NCI-H774 (cell line): ENCODE measurements around the gene GNB5.
"Not testable (repeated sequence)": the region's sequence is repeated elsewhere in the genome, so short reads cannot be mapped to it uniquely, and the experiment has no call there.

Experiments
- DNase-seq: peaks from one replicate; lab custom pipeline; 2025; lab: John Stamatoyannopoulos, UW

Gene GNB5

DNA sequence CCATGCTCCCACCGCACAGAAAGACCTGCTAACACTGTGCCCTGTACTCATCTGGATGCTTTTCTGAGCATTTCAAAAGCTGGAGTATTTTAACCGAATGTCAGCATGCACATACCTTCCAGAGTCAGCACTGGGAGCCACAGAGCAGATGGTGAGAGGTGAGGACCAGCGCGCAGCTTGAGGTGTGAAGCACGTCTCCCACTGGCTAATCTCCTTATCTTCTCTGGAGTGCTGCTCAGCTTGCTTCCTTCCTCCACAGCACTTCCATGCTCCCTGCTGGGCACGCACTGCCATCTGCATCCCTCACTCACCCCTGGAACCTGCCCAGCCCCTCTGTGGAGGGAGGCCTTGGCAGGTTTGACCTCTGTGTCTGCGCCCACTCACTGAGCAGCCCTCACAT lies at the start of gene GNB5:
Gene GNB5, minus strand, starts transcription at position 186 of the 400 bp plus-strand sequence. CDS start 6,716 bp downstream, outside the sequence.
- DNase-seq: no peak

DNA sequence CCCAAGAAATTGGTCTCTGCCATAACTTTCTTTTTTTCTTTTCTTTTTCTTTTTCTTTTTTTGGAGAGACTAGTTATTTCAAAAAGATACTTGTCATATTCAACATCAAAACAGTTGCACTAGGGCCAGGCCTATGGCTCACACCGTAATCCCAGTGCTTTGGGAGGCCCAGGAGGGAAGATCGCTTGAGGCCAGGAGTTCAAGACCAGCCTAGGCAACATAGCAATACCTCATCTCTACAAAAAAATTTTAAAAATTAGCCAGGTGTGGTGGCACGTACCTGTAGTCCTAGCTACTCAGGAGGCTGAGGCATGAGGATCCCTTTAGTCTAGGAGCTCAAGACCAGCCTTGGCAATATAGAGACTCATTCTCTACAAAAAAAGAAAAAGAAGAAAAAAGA lies 49.0 kb upstream of the GNB5 start:
- DNase-seq: no peak

DNA sequence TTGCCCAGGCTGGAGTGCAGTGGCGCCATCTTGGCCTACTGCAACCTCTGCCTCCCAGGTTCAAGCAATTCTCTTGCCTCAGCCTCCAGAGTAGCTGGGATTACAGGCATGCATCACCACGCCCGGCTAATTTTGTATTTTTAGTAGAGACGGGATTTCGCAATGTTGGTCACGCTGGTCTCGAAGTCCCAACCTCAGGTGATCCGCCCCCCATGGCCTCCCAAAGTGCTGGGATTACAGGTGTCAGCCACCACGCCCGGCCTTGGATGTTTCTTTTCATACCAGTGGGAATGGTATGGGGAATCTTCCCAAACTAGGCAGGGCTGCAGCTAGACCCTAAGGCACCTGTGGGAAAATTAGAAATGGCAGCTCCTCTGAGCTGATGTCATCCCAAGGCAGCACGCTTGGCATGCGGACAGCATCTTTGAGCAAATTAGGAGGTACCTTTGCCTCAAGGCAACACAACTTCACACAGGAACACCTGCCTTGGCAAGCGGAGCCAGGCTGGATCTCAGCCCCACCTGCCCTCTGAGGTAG lies 47.9 kb upstream of the GNB5 start:
- DNase-seq: not testable (repeated sequence)

DNA sequence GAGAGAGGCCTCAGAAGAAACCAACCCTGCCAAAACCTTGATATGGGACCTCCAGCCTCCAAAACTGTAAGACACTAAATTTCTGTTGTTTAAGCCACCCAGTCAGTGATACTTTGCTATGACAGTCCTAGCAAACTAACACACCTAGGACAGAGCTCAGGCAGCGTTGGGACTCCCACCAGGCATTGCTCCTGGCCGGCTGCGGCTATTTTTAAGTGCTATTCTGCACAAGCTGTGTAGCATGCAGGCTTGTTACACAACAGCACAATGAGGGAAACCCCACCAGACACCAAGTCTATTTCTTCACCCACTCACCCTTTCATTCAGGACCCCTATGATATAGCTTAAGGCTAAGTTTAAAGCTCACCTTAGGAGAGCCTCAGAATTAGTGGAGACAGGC lies 47.0 kb upstream of the GNB5 start:
- DNase-seq: no peak

DNA sequence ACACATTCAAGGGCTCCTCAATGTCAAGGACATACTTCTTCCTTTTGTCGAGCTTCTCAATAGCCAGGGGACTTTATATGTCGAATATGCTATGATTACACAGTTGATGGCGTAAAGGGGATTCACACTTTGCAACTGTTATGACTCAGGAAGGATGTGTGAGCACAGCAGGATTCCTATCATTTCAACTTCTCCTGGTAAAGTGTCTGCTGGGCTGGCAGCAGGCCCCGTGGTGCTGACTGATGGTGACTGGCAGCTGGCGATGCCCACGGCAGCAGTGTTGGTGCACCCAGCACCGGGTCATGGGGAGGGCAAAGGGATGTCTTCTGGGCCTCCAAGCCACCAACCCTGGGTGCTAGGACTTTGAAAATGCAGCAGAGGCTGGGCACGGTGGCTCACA lies 44.8 kb upstream of the GNB5 start:
- DNase-seq: no peak

DNA sequence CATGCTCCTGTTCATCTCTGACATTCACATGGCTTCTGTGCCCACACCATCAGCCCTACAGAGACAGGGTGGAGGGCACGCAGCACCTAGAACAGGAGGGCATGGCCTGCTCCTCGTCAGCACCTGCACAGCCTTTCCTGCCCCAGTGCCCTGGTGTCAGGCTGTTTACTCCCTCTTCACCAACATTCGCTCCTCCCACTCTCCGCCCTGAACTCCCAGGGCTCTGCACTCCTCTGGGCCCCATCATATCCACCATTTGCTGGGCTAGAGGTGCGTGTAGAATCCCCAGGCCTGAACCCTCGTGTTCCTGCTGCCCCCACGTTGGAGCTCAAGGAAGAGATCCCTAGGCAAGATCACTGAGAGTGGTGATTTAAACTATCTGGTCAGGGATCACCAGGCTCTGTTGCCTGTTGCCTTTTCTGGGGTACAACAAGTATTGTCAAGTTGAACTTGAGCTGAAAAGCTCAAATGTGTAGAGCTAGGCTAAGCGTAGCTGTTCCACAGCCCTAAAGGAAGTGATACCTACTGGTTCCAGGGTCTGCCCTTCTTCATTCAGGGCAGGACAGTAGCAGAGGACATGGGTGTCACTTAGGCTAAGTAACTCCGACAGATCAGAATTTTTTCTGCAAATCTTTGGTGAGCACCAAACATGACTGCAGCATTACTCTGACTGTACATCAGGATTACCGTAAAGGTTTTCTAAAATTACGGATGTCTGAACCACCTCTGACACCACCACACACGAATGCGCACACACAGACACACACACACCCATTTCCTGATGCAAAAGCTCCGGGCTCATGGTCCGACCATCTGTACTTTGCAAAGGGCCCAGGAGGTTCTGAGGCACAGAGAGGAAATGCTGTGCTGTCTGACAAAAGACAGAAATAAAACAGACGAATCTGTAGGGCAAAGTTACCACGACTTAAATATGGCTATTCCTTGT lies 43.7 kb upstream of the GNB5 start:
- no peak for DNase-seq

DNA sequence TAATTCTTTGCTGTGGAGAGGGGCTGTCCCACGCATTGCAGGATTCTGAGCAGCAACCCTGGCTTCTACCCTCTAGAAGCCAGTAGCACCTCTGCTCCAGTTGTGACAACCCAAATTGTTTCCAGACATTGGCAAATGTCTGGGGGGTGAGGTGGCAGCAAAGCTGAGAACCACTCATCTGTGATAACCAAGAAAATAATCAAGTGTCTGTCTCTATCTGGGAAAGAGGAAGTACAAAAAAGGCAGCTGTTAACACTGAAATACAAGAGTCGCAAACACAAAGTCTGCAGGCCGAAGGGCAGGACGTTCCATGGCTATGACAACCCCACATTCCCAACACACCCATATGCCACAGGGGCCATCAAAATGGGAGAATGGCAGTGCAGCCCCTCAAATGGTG lies 42.2 kb upstream of the GNB5 start:
- no peak for DNase-seq

DNA sequence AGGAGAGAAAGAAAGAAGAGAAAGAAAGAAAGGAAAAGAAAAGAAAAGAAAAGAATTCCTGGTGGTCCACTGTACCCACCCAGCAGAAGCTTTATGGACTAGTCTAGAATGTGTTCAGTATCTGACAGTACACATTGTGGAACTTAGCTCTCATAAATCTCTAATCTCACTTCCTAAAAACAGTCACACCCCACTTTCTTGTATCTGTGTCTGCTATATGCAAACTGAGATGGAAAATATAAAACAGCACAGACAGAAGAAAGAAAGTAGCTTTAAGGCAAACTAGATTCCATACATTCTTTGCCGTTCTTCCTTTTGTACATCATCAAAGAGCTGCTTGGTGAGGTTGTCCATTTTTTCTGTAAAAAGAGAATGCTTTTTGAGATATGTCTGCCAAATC lies 41.1 kb upstream of the GNB5 start:
- DNase-seq: no peak

DNA sequence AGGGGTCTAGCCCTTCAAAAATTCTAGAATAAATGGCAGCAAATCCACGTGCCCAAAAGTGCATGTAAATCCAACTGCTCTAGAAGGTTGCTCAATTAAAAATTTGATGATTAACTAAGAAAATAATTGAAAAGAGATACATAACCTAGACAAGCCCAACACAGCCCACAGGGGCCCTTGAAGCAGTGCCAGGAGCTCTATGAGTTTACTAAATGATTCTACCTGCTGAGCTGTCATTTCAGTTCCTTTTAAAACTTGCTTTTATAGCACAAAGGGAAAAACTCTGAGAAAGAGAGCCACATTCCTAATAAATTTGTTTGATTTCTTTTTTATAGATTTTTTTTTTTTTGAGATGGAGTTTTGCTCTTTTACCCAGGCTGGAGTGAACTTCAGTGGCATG lies 38.9 kb upstream of the GNB5 start:
- DNase-seq: no peak

DNA sequence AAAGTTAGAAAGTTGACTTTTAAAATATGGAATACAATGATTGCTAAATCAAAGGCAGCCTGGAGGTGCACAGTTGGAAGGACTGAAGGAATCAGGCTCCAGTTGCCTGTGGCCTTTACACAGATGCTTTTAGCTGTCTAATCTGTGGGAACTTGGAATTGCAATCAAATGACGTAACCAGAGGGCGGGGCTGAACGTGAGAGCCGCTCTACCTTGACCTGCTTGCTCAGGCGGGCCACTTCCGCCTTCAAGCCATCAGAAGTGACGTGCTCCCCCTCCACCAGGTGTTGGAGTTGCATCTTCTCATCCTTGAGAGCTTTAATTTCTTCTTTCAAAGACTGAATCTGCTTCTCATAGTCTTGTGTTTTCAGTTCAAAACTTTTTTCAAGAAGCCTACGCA lies 37.7 kb upstream of the GNB5 start:
- no peak for DNase-seq

DNA sequence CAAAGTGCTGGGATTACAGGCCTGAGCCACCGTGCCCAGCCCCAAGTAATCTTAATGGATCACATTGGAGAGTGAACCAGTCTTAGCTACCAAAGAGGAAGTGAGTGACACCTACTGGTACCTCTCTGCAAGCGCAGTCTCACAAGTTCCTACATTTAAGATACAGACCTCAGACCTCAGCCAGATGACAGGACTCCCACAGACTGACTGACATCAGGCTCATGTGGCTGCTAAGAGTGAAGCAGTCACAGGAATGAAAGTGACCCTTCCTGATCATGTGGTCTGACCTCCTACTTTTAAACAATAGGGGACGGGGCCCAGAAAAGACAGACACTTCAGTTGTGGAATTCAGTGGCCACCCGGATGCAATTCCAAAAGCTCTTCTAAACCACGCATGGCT lies 36.3 kb upstream of the GNB5 start:
- DNase-seq: peak; percentile 31

DNA sequence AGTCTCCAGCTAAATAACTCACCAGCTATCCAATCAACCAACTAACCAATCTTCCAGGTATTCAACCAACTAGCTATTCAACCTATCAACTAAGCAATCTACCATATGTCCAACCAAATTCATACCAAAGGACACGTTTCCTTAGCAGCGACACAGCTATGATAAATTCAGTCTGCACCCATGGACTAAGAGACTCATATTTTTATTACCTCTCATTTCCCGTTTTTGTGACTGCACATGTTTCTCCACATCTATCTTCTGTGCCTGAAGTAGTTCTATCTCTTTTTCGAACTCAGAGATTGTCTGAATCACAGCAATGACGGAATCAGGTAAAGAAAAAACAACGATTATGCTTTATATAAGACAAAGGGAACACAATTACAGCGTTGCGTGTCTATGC lies 34.0 kb upstream of the GNB5 start:
- no peak for DNase-seq

DNA sequence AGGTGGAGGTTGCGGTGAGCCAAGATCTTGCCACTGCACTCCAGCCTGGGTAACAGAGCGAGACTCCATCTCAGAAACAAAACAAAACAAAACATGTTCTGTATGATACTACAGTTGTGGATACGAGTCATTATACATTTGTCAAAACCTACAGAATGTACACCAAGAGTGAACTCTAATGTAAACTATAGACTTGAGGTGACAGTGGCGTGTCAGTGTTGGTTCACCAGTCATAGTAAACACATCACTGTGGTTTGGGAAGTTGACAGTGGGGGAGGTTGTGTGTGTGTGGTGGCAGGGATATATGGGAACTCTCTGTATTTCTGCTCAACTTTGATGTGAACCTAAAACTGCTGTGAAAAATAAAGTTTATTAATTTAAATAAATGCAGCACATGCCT lies 33.0 kb upstream of the GNB5 start:
- DNase-seq: no peak

DNA sequence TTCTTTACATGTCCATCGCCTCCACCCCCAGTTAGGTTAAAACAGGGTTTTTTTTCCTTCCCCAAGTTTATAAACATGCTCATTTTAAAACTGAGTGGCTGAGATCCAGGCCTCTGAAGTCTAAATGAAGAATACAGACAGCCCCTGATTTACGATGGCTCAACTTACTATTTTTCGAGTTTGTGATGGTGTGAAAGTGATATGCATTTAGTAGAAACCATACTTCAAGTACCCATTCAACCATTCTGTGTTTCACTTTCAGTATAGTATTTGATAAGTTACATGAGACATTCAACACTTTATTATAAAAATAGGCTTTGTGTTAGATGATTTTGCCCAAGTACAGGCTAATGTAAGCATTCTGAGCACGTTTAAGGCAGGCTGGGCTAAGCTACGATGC lies 30.5 kb upstream of the GNB5 start:
- no peak for DNase-seq

DNA sequence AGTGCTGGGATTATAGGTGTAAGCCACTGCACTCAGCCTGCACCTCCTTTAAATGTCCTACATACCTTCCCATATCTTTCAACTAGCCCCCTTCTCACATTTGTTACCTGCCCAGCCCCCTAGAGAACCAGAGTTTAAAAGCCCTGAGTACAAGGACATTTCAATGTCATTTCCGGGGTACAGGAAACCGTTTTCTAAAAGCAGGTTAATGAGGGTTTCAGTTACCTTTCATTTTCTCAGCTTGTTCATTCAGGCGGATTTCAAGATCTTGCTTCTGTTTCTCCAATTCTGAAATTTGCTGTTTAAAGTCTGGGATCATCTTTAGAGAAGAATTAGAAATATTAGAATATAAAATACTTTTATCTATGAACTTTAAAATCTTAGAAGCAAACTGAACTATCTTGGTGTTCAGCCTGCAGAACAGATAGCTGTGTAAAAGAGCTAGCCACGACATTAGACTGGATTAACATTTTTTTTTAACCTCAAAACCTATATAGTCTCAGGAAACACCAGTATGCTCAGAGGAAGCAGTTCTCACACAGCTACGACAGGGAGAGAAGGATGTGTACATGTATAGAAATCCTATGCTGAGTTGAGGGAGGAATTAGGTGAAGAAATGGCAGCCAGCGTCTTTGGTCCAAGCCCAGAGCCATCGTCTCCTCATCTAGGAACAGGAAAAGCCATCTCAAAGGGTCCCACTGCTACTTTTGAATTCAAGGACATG lies 29.9 kb upstream of the GNB5 start:
- no peak for DNase-seq

DNA sequence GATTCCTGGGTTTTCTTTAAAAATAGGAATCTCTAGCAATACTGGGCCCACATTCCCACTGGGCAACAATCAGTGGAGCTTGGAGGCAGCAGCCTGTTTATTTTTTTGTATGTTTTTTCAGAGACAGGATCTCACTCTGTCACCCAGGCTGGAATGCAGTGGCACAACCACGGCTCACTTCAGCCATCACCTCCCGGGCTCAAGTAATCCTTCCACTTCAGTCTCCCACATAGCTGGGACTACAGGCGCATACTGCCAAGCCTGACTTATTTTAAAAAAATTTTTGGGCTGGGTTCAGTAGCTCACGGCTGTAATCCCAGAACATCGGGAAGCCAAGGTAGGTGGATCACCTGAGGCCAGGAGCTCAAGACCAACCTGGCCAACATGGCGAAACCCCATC lies 29.1 kb upstream of the GNB5 start:
- DNase-seq: no peak

DNA sequence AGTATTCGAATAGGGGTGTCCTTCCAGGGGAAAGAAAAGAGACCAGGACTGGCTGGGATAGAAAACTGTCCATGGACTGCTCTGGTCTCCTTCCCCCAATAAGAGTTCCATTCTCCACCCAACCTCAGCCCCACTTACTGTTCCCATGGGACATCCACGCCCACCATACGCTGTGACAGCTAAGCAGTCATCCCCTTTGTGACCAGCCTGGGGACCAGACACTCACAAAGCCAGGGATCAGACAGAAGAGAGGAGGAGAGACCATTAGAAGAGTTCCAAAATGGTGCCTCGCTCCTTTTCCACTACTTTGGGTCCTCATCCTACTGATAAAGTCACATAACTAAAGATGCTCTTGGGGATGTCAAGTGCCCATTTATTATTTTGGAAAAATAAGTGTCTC lies 27.6 kb upstream of the GNB5 start:
- DNase-seq: no peak

DNA sequence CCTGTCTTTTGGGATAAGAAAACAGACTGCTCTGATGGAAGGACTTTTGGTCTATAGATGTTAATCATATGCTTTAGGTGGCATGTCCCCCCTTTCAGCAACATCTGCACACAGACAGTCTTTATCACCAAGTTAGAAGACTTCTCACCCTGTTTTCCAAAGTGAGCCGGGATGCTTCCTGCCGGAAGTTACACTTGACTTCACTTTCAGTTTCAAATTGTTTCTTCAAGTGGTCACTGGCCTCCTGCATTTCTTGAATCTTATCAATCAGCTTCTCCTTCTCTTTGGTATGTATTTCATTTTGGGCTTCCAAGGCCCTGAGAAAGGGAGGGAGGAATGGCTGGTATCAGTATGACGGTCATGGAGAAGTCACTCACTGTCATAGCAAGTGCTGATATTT lies 27.2 kb upstream of the GNB5 start:
- no peak for DNase-seq

DNA sequence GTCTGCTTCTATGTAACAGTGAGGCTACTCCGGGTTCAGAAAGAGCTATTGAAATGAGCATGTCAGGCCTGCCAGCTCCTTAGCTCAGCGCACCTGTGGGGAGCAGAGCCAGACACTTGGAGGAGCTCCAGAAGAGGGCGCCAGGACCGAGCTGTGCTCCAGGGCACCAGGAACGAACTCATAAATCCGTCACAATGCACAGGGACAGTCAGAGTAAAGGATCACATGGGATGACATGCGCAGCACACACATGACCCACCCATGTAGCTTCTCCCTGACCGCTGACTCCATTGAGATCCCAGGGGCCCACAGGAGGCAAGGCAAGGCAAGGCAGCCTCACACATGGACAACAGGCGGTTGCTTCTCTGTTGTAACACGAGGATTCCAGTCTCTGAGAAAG lies 26.0 kb upstream of the GNB5 start:
- no peak for DNase-seq

DNA sequence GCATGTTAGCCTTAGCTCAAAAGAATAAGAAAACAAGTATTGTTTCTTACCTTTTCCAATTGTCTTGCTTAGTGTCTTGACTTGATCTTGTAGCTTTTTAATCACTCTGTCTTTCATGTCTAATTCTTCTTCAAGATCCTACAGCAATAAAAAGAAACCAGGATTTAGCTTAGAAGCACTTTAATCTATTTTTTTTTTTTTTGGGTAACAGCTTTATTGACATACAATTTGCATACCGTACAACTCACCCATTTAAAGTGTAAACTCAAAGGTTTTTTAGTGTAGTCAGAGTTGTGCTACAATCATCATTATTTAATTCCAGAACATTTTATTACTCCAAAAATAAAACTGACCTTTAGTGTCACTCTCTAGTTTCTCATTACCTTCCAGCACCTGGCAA lies 23.4 kb upstream of the GNB5 start:
- no peak for DNase-seq

DNA sequence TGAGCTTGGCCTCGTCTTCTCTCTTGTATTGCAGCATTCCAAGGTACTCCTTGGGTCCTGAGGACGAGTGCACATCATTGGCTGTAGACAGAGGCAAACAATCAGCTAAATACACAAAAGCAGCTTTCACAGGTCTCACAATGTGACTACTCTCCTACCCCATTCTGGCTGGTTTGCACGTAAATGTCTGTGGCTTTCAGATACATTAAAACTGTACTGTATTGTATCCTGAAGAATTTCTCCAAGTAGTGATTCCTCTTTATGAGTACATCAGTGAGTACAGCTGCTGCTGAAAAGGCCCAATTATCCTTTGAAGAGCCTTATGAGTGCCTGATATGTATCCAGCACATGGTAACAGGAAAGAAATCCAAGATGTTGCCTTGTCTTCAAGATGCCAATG lies 22.0 kb upstream of the GNB5 start:
- DNase-seq: no peak

DNA sequence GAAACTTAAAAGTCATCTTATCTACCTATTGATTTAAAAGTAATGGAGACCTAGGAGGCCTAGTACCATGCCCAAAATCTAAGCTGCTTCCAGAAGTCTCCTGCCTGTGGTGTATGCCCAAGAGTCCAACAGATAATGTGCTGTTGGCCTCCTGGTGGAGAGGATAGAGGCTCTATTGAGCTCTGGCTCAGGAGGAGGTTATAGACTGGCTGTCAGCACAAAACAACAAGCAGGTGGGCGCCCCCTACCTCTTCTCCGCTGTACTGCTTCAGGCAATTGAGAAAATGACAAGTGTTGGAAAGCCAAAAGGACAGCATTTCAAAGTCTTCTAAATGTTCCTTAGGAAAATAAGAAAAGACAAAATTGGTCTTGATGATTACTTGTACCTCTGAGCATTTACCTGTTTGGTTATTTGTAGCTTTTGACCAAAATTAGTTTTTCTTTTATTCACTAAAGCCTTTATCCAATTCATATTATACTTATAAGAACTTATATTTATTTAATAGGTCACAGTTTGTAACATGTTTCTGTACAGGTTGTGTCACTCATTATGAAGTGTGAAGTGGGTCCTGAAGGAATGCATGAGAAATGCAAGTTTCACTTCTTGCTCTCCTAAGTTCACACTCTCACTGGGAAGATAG lies 17.2 kb upstream of the GNB5 start:
- no peak for DNase-seq

DNA sequence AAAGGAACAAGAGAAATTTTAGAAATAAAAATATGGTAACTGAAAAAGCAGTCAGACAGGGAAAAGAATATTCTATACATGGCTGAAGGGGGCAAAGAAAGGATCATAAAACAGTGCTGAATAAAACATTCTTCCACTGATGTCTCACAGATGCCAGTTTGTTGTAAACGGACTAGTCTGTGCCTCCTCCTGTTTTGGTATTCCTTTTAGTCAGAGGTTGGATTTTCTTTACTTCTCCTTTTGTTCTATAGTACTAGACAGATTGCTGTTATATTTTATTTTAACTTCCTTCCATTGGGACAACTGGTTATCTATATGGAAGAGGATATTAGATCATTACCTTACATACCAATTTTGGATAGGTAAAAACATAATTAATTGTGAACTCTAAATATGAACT lies 16.0 kb upstream of the GNB5 start:
- DNase-seq: no peak
